ENCODE results near the gene SH3RF1. TPM values are rescaled to one million over a fixed set of nuclear protein-coding genes. Genes with fewer than 3 reads are reported as not detected.

SH3RF1 gene
- total and polyA plus RNA-seq, 4 donors = 1.8 to 7.9 (median 3.5) TPM

DNA sequence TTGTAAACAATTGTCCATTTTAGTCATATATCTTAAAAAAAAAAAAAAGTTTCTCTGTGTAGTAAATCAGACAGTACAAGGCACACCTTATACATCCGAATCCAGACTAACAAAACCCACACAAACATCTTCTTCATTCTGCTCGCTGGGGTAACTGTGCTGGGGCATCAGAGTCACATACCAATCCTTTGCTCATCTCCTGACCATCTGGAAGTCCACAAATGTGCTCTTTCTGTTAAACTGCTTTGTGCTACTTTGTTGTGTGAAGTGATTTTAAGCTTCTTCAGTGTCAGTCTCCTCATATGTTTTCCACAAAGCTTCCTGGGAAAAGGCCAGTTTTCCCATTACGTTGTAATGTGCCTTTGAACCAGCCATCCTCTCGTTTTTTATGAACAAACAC, 174.5 kb downstream of the SH3RF1 start (continued):
- TF ChIP-seq EGR1 (IDR thresholded peaks at IDR 0.05; ENCODE audit: low read depth in 2 of 2) (no peak), FOXA1 (IDR thresholded peaks at IDR 0.05) (no peak), GABPA (IDR thresholded peaks at IDR 0.05 in 1 of 2, conservative IDR thresholded peaks at IDR 0.05 in 1 of 2) (no peak)

DNA sequence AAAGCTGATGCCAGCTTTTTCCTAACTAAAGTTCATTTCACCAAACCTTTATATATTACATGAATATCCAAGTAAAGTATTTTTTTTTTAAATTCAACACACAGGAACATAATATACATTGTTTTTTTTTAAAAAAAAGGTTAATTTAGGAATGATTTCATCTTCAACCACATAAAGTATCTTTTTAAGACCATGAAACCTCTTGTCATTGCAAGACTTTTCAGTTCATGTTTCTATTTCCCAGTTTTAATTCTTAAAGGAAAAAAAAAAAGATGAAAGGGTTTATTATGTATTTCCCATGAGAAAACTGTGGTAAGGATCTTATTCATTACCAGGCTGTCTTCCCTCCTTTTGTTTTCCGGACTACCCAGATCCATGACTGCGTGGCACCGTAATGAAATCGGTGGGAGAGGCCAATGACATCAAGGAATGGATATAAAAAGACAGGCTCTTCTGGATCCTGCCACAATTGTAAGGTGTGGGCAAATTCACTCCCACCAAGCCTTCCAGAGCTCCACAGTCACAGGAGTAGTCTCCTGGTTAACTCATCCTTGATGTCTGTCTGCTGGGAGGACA, 176.0 kb downstream of the SH3RF1 start:
- Histone ChIP-seq H3K27ac (ENCODE audit: low read depth in 1 of 2, low read length in 2 of 2) (no peak overlapping the region), H3K4me1 (ENCODE audit: control insufficient read depth in 4 of 4, insufficient read depth in 4 of 4, low read length in 3 of 4) (peaks cover 3 to 14% (median 10%) of the 10 kb centered on the region in 4 donors), H3K36me3 (ENCODE audit: control insufficient read depth in 4 of 4, insufficient read depth in 3 of 4, low read depth in 1 of 4, low read length in 3 of 4) (peaks cover 0 to 30% (median 12%) of the 10 kb centered on the region in 4 donors), H3K9me3 (ENCODE audit: control insufficient read depth in 4 of 4, low read length in 3 of 4) (peaks cover 0 to 11% (median under 1%) of the 10 kb centered on the region in 4 donors), H3K9ac (ENCODE audit: low read depth in 1 of 2, low read length in 2 of 2) (no peak overlapping the region), H3K4me3 (ENCODE audit: low read depth in 1 of 3, low read length in 3 of 3) (no peak overlapping the region), H3K27me3 (ENCODE audit: control insufficient read depth in 4 of 4, insufficient read depth in 4 of 4, low read length in 3 of 4) (no peaks in the 10 kb centered on the region)
- DNase-seq (ENCODE audit: low spot score) = no peak
- TF ChIP-seq FOXA1 (IDR thresholded peaks at IDR 0.05) (no peak), YY1 (IDR thresholded peaks at IDR 0.05) (no peak), RAD21 (IDR thresholded peaks at IDR 0.05) (no peak), EGR1 (IDR thresholded peaks at IDR 0.05; ENCODE audit: low read depth in 2 of 2) (no peak), FOXA2 (IDR thresholded peaks at IDR 0.05) (no peak), RXRA (IDR thresholded peaks at IDR 0.05) (no peak), NR2F2 (IDR thresholded peaks at IDR 0.05) (no peak), JUND (IDR thresholded peaks at IDR 0.05) (no peak)
- TF ChIP-seq, protein P1, sequence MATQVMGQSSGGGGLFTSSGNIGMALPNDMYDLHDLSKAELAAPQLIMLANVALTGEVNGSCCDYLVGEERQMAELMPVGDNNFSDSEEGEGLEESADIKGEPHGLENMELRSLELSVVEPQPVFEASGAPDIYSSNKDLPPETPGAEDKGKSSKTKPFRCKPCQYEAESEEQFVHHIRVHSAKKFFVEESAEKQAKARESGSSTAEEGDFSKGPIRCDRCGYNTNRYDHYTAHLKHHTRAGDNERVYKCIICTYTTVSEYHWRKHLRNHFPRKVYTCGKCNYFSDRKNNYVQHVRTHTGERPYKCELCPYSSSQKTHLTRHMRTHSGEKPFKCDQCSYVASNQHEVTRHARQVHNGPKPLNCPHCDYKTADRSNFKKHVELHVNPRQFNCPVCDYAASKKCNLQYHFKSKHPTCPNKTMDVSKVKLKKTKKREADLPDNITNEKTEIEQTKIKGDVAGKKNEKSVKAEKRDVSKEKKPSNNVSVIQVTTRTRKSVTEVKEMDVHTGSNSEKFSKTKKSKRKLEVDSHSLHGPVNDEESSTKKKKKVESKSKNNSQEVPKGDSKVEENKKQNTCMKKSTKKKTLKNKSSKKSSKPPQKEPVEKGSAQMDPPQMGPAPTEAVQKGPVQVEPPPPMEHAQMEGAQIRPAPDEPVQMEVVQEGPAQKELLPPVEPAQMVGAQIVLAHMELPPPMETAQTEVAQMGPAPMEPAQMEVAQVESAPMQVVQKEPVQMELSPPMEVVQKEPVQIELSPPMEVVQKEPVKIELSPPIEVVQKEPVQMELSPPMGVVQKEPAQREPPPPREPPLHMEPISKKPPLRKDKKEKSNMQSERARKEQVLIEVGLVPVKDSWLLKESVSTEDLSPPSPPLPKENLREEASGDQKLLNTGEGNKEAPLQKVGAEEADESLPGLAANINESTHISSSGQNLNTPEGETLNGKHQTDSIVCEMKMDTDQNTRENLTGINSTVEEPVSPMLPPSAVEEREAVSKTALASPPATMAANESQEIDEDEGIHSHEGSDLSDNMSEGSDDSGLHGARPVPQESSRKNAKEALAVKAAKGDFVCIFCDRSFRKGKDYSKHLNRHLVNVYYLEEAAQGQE (IDR thresholded peaks at IDR 0.05) = no peak
- TF ChIP-seq, protein P2, sequence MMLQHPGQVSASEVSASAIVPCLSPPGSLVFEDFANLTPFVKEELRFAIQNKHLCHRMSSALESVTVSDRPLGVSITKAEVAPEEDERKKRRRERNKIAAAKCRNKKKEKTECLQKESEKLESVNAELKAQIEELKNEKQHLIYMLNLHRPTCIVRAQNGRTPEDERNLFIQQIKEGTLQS (IDR thresholded peaks at IDR 0.05) = no peak
- TF ChIP-seq, protein P3, sequence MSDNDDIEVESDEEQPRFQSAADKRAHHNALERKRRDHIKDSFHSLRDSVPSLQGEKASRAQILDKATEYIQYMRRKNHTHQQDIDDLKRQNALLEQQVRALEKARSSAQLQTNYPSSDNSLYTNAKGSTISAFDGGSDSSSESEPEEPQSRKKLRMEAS (IDR thresholded peaks at IDR 0.05) = no peak
- TF ChIP-seq, protein P4, sequence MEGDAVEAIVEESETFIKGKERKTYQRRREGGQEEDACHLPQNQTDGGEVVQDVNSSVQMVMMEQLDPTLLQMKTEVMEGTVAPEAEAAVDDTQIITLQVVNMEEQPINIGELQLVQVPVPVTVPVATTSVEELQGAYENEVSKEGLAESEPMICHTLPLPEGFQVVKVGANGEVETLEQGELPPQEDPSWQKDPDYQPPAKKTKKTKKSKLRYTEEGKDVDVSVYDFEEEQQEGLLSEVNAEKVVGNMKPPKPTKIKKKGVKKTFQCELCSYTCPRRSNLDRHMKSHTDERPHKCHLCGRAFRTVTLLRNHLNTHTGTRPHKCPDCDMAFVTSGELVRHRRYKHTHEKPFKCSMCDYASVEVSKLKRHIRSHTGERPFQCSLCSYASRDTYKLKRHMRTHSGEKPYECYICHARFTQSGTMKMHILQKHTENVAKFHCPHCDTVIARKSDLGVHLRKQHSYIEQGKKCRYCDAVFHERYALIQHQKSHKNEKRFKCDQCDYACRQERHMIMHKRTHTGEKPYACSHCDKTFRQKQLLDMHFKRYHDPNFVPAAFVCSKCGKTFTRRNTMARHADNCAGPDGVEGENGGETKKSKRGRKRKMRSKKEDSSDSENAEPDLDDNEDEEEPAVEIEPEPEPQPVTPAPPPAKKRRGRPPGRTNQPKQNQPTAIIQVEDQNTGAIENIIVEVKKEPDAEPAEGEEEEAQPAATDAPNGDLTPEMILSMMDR (IDR thresholded peaks at IDR 0.05; ENCODE audit: low read depth, low read length, missing input control) = no peak
- 93% methylated on average over 4 of the region's 4 CpGs for WGBS

DNA sequence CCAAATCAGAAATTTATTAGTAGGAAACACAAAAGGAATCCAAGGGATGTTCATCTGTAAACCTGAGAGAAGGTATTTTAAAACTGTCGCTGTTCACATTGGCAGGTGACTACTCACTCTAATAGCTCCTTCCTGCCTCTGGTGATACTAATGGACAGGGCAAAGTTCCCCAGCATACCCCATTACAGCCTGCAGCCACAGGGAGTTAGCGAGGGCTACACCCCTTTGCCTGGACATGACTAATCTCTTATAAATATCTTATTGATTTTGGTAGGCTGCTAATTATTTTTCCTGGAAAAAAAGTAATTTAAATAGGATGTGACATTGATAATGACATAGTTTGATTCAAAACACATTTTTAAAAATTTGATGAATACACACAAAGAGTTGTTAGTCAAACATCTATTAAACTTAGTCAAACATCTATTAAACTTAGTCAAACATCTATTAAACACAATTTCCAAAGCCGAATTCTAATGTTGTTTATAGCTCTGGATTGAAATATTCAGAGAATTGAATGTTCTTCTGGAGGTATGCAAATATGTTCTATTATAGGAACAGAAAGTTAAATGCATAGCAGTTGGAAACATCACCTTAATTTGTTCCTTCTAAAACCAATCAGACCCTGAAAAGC, 177.8 kb downstream of the SH3RF1 start:
- no peaks in the 10 kb centered on the region for H3K27me3 ChIP-seq (ENCODE audit: control insufficient read depth in 4 of 4, insufficient read depth in 4 of 4, low read length in 3 of 4)
- H3K9ac ChIP-seq (ENCODE audit: low read depth in 1 of 2, low read length in 2 of 2) = no peak overlapping the region
- WGBS = 96% methylated on average over 3 of the region's 3 CpGs
- no peak overlapping the region for H3K27ac ChIP-seq (ENCODE audit: low read depth in 1 of 2, low read length in 2 of 2)
- no peak for DNase-seq (ENCODE audit: low spot score)
- H3K36me3 ChIP-seq (ENCODE audit: control insufficient read depth in 4 of 4, insufficient read depth in 3 of 4, low read depth in 1 of 4, low read length in 3 of 4) = peaks cover 0 to 29% (median 12%) of the 10 kb centered on the region in 4 donors
- peaks cover 0 to 11% (median under 1%) of the 10 kb centered on the region in 4 donors for H3K9me3 ChIP-seq (ENCODE audit: control insufficient read depth in 4 of 4, low read length in 3 of 4)
- H3K4me1 ChIP-seq (ENCODE audit: control insufficient read depth in 4 of 4, insufficient read depth in 4 of 4, low read length in 3 of 4) = no peaks in the 10 kb centered on the region
- H3K4me3 ChIP-seq (ENCODE audit: low read depth in 1 of 3, low read length in 3 of 3) = no peak overlapping the region
- TF ChIP-seq, protein P2 (IDR thresholded peaks at IDR 0.05) = no peak
- no peak for TF ChIP-seq HNF4A (conservative IDR thresholded peaks at IDR 0.05)
- no peak for TF ChIP-seq JUND (IDR thresholded peaks at IDR 0.05)
- TF ChIP-seq, protein P4 (IDR thresholded peaks at IDR 0.05; ENCODE audit: low read depth, low read length, missing input control) = no peak
- TF ChIP-seq FOXA1 (IDR thresholded peaks at IDR 0.05) = no peak
- TF ChIP-seq, protein P3 (IDR thresholded peaks at IDR 0.05) = no peak
- TF ChIP-seq HNF4G (IDR thresholded peaks at IDR 0.05) = no peak
- no peak for TF ChIP-seq NR2F2 (IDR thresholded peaks at IDR 0.05)
- TF ChIP-seq, protein P5, sequence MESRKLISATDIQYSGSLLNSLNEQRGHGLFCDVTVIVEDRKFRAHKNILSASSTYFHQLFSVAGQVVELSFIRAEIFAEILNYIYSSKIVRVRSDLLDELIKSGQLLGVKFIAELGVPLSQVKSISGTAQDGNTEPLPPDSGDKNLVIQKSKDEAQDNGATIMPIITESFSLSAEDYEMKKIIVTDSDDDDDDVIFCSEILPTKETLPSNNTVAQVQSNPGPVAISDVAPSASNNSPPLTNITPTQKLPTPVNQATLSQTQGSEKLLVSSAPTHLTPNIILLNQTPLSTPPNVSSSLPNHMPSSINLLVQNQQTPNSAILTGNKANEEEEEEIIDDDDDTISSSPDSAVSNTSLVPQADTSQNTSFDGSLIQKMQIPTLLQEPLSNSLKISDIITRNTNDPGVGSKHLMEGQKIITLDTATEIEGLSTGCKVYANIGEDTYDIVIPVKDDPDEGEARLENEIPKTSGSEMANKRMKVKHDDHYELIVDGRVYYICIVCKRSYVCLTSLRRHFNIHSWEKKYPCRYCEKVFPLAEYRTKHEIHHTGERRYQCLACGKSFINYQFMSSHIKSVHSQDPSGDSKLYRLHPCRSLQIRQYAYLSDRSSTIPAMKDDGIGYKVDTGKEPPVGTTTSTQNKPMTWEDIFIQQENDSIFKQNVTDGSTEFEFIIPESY (IDR thresholded peaks at IDR 0.05) = no peak

All from liver (tissue), 9 donors.